HG02623 (cell line): ENCODE results near the gene RFC2.

Experiments
- ATAC-seq: cut with Tn5 transposase; IDR thresholded peaks from one replicate; pipeline ENCODE4 v1.9.1; 2021; ENCODE audit warnings: moderate library complexity; ENCODE audit not compliant: unreplicated experiment

RFC2 gene

DNA sequence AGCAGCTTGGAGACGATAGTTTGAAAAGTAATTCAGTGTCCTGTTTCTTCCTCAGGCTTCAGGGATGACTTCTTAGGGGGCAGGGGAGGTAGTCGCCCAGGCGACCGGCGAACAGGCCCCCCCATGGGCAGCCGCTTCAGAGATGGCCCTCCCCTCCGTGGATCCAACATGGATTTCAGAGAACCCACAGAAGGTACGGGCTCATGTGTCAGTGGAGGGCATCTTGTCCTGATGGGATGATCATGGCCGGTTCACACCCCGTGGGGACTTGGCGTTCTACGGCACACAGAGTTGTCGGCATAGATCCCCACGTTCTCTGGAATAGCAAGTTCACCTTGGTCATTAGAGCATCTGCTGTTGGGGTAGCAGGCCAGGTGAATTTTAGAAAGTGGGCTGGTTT lies 59.5 kb downstream of the RFC2 start:
- no peak for ATAC-seq

GRCh38 chr7:74193913-74194312 lies 60.3 kb downstream of the RFC2 start:
- ATAC-seq = no peak

DNA sequence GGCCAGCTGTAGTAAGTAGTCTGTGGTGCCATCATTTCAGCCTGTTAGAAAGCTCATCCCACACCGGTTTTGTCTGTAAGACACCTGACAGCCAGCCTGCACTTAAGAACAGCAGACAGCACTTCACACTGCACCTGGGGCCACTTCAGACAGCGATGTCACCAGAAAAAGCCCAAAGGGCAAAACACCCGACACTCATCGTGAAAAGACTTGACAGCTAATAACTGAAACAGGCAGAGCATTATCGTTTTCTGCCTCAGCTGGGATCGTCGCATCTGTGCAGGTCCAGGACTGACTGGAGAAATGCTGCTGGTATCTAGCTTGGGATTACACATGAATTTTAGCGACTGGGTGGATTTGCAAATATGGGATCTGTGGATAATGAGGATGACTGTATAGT lies 61.1 kb downstream of the RFC2 start:
- no peak for ATAC-seq

GRCh38 chr7:74191231-74191630 lies 63.0 kb downstream of the RFC2 start:
- no peak for ATAC-seq

- no peak for ATAC-seq
These were observed 63.9 kb downstream of the RFC2 start for GRCh38 chr7:74190259-74190658.

GRCh38 chr7:74187915-74188675 lies 66.1 kb downstream of the RFC2 start:
- ATAC-seq = no peak

GRCh38 chr7:74185636-74186035 lies 68.6 kb downstream of the RFC2 start:
- no peak for ATAC-seq

DNA sequence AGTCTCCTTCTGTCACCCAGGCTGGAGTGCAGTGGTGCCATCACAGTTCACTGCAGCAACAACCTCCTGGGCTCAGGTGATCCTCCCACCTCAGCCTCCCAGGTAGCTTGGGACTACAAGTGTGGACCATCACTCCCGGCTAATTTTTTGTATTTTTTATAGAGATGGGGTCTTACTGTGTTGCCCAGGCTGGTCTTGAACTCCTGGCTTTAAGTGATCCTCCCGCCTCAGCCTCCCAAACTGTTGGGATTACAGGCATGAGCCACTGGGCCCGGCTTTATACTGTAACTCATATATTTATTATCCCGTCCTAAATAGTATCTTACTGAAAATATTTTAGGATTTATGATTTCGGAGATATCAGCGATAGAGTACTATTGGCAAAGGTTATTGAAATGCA lies 69.2 kb downstream of the RFC2 start:
- ATAC-seq = no peak

- no peak for ATAC-seq
These were observed 70.3 kb downstream of the RFC2 start for GRCh38 chr7:74183653-74184450.

DNA sequence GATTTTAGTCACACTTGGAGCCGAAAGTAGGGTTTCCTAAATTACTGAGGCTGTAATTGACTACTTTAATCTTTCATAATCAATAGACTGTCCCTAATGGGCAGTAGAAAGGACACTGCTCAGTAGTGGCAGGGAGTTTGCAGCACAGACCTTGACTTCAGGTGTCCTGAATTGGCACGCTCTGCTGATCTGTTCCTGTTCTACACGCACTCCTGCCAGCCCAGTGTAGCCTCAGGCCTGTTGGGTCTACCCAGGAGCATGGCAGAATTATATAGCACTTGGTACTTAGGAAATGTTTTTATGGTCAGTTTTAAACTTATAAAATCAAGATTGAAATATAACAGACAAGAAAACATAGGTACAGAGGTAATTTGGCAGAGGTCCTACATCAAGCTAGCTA lies 71.1 kb downstream of the RFC2 start:
- ATAC-seq = no peak

DNA sequence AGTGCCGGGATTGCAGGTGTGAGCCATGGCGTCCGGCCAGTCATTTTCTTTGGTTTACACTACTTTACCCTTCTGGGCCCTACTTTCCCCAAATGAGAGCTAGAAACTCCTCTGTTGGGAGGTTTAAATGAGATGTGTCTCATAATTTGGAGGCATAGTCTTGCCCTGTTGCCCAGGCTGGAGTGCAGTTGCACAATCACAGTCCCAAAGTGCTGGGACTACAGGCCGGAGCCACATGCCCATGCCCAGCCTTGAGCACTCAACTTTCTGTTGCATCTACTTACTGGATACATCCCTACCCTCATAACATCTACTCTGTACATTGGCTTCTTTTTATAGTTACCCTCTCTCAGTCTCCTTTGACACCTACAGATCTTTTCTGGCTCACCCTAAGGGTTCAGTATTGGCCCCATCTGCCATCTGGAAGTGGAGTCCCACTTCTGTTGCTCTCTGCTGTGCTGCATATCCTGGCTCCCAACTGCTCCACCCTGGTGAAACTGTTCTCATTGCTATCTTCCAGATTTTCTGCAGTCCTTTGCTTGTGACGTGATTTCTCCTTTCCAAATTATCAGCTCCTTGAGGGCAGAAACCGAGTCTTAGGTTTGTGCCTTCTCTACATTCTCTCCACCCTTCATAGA lies 71.6 kb downstream of the RFC2 start:
- no peak for ATAC-seq

DNA sequence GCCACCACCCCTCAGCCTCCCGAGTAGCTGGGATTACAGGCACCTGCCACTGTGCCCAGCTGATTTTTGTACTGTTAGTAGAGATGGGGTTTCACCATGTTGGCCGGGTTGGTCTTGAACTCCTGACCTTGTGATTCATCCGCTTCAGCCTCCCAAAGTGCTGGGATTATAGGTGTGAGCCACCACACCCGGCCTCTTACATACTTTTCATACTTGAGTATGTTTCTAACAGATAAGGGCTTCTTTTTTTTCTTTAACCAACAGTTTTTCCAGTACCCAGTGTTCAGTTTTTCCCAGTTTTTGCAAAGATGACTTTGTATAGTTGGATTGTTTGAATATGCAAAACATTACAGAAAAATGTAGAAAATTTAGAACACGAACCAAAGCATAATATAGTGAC lies 72.4 kb downstream of the RFC2 start:
- ATAC-seq = no peak
